IPS-NIHi11 (cell line): ENCODE data around the gene STOX1.
"Not testable (repeated sequence)": the region's sequence is repeated elsewhere in the genome, so short reads cannot be mapped to it uniquely, and the experiment has no call there.

ENCODE experiments used
- DNase-seq: peaks from one replicate; pipeline ENCODE4 v3.0.0; 2012; ENCODE audit warnings: mixed read lengths, low spot score

Gene STOX1

GRCh38 chr10:68878496-68878895 lies 51.2 kb downstream of the STOX1 start:
- DNase-seq = no peak

- DNase-seq = no peak
Observed at GRCh38 chr10:68879628-68880027, 52.3 kb downstream of the STOX1 start.

GRCh38 chr10:68880181-68880580 lies 52.9 kb downstream of the STOX1 start:
- no peak for DNase-seq

- DNase-seq = no peak
Observed at GRCh38 chr10:68895041-68895440, 67.7 kb downstream of the STOX1 start.

- peak; percentile 54 for DNase-seq
Observed at GRCh38 chr10:68897336-68897741, 70.0 kb downstream of the STOX1 start.

- DNase-seq = no peak
Observed at GRCh38 chr10:68899186-68899745, 71.9 kb downstream of the STOX1 start.

GRCh38 chr10:68900427-68901104 lies 73.2 kb downstream of the STOX1 start:
- no peak for DNase-seq

- DNase-seq = peak; percentile 92
Observed at GRCh38 chr10:68901105-68901927, 74.0 kb downstream of the STOX1 start, which contains the start of gene DDX50. TSS of gene DDX50 (plus strand) at chr10:68901315. CDS start at chr10:68901385, 70 bp downstream.

- no peak for DNase-seq
Observed at GRCh38 chr10:68902382-68902781, 75.1 kb downstream of the STOX1 start.

- DNase-seq = no peak
Observed at GRCh38 chr10:68924593-68924992, 97.3 kb downstream of the STOX1 start.

- DNase-seq = no peak
Observed at GRCh38 chr10:68925489-68925888, 98.2 kb downstream of the STOX1 start.

- DNase-seq = not testable (repeated sequence)
Observed at GRCh38 chr10:68929157-68929556, 101.8 kb downstream of the STOX1 start.

GRCh38 chr10:68929888-68930287 lies 102.6 kb downstream of the STOX1 start:
- DNase-seq = not testable (repeated sequence)

GRCh38 chr10:68932860-68933259 lies 105.5 kb downstream of the STOX1 start:
- DNase-seq = not testable (repeated sequence)

- DNase-seq = no peak
Observed at GRCh38 chr10:68934994-68935393, 107.7 kb downstream of the STOX1 start.

GRCh38 chr10:68938117-68938516 lies 110.8 kb downstream of the STOX1 start:
- peak; percentile 12 for DNase-seq

GRCh38 chr10:68938884-68939283 lies 111.6 kb downstream of the STOX1 start:
- DNase-seq = no peak

GRCh38 chr10:68940917-68941316 lies 113.6 kb downstream of the STOX1 start:
- DNase-seq = not testable (repeated sequence)
